Astrocyte (in vitro differentiated cells and primary cell): Measurements from ENCODE around the gene RTRAF.

Experiments used
- EZH2 ChIP-seq: IDR thresholded peaks from 2 replicates; pipeline ENCODE4 v1.6.1; 2012; ENCODE audit warnings: mild to moderate bottlenecking, low read length, inconsistent platforms; ENCODE audit not compliant: insufficient read depth
- TF ChIP-seq, protein P1 (sequence below): IDR thresholded peaks from 2 replicates; pipeline ENCODE4 v1.5.1; 2011; ENCODE audit warnings: low read depth, mild to moderate bottlenecking, inconsistent platforms, low read length, moderate library complexity; ENCODE audit not compliant: insufficient read depth

DNA sequence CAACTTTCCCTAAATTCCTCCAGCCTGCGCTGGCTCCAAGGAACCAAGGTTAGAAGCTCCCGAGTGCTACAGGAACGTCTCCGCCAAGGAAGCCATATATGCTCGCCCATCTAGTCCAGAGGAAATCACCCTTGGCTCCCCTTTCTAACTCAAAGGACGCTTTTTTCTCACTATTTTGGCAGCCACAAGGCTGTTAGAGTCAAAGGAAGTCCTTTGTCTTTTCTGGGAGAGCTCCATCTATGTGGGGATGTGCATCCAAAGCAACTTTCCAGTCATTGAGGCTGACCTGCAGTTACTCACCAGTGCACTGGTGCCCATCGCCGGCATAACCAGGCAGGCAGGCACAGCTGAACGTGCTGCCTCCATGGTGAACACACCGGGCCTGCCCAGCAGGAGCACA, 37.6 kb downstream of the RTRAF start:
- TF ChIP-seq, protein P1, sequence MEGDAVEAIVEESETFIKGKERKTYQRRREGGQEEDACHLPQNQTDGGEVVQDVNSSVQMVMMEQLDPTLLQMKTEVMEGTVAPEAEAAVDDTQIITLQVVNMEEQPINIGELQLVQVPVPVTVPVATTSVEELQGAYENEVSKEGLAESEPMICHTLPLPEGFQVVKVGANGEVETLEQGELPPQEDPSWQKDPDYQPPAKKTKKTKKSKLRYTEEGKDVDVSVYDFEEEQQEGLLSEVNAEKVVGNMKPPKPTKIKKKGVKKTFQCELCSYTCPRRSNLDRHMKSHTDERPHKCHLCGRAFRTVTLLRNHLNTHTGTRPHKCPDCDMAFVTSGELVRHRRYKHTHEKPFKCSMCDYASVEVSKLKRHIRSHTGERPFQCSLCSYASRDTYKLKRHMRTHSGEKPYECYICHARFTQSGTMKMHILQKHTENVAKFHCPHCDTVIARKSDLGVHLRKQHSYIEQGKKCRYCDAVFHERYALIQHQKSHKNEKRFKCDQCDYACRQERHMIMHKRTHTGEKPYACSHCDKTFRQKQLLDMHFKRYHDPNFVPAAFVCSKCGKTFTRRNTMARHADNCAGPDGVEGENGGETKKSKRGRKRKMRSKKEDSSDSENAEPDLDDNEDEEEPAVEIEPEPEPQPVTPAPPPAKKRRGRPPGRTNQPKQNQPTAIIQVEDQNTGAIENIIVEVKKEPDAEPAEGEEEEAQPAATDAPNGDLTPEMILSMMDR: no peak
- no peak for TF ChIP-seq EZH2
